Measurements from ENCODE around the gene GPR3. TPM values are rescaled to one million over a fixed set of nuclear protein-coding genes. Genes with fewer than 3 reads are reported as not detected.

The GPR3 gene
- total and polyA plus RNA-seq, 2 donors (not counting 3 experiments of a cell fraction or from before 2014, with no cell fraction given), result 1.8 TPM

DNA sequence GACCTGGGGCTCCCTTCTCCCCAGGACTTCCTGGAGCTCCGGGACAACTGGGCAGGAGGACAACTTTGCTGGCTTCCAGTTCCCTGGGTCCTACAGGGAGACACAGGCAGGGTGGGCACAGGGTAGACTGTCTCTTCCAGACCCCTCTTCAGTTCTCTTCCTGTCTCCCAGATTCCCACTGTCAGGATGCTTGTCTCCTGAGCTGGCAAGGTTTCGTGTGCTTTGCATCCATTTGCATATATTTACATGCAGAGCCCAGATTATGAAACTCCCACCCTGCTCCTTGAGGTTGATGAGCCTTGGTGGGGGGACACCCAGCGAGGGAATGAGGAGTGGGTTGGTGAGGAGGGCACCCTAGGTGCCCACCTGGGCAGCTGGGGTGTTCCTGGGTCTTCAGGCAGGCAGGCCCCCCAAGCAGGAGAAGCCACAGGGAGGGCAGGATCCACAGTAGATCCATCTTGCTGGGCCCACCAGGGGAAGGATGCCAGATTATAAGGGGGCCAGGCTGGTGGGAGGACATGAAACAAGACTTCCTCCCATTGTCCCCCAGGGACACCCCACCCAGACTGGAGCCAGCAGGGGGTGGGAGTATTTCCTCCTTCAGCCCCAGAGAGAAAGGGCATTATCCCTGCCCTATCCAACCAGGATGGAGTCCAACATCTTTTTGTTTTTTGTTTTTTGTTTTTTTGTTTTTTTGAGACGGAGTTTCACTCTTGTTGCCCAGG is 17.9 kb upstream of the GPR3 start, which contains the start of gene FCN3:
Gene FCN3 (minus strand): TSS at position 463 of the 725 bp plus-strand sequence. CDS start 6 bp downstream, at position 457.
- no peak within 1 kb of the TSS for H3K27ac ChIP-seq (ENCODE audit: insufficient read depth, low read depth, low read length)
- no peaks in the 10 kb centered on the region for H3K36me3 ChIP-seq (ENCODE audit: control insufficient read depth in 2 of 2, extremely low read depth in 1 of 2, insufficient read depth in 2 of 2, low read length in 2 of 2)
- H2AFZ ChIP-seq (ENCODE audit: low read depth, low read length), result no peak within 1 kb of the TSS
- TF ChIP-seq POLR2AphosphoS5 (IDR thresholded peaks at IDR 0.05; ENCODE audit: insufficient read depth, low read depth, low read length) (no peak), POLR2A (IDR thresholded peaks at IDR 0.05; ENCODE audit: low read depth, low read length) (no peak), EZH2 (IDR thresholded peaks at IDR 0.05; ENCODE audit: borderline replicate concordance, low read depth, low read length, severe bottlenecking) (no peak), GATA2 (IDR thresholded peaks at IDR 0.05; ENCODE audit: insufficient read depth, insufficient read length, low read depth, low read length) (no peak), JUN (IDR thresholded peaks at IDR 0.05; ENCODE audit: borderline replicate concordance, insufficient read depth, insufficient read length, low read depth) (no peak), MYC (IDR thresholded peaks at IDR 0.05; ENCODE audit: low read depth, low read length) (no peak), FOS (IDR thresholded peaks at IDR 0.05; ENCODE audit: borderline replicate concordance, insufficient read depth, low read length) (no peak)
- TF ChIP-seq, protein P1, sequence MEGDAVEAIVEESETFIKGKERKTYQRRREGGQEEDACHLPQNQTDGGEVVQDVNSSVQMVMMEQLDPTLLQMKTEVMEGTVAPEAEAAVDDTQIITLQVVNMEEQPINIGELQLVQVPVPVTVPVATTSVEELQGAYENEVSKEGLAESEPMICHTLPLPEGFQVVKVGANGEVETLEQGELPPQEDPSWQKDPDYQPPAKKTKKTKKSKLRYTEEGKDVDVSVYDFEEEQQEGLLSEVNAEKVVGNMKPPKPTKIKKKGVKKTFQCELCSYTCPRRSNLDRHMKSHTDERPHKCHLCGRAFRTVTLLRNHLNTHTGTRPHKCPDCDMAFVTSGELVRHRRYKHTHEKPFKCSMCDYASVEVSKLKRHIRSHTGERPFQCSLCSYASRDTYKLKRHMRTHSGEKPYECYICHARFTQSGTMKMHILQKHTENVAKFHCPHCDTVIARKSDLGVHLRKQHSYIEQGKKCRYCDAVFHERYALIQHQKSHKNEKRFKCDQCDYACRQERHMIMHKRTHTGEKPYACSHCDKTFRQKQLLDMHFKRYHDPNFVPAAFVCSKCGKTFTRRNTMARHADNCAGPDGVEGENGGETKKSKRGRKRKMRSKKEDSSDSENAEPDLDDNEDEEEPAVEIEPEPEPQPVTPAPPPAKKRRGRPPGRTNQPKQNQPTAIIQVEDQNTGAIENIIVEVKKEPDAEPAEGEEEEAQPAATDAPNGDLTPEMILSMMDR (IDR thresholded peaks at IDR 0.05; ENCODE audit: extremely low read depth in 1 of 2, insufficient read depth in 1 of 2, low read depth in 1 of 2, low read length in 2 of 2), result no peak
- TF ChIP-seq, protein P2, sequence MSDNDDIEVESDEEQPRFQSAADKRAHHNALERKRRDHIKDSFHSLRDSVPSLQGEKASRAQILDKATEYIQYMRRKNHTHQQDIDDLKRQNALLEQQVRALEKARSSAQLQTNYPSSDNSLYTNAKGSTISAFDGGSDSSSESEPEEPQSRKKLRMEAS (IDR thresholded peaks at IDR 0.05; ENCODE audit: insufficient read depth, insufficient read length), result no peak
- H4K20me1 ChIP-seq (replicated peaks; ENCODE audit: control insufficient read depth, extremely low read depth, insufficient read depth, low read length), result no peaks in the 10 kb centered on the region
- BruUV-seq (replicated peaks), result no TSS peak
- intact Hi-C loops (cut with micrococcal nuclease) (no loop called here), dilution Hi-C loops (cut with MboI; ENCODE audit: extremely low pct_ligation_motif_present, low sequenced_read_pairs) (no loop called here)
- no peak within 1 kb of the TSS for H3K4me2 ChIP-seq (ENCODE audit: insufficient read depth, low read length)
- H3K9ac ChIP-seq (replicated peaks; ENCODE audit: extremely low read depth, insufficient read depth, low read length), result no peak within 1 kb of the TSS
- ChIA-PET POLR2A (no interaction called here), CTCF (interaction anchor here (1.0 to 1.4 kb wide), 4 partner anchors 8 to 25 kb away, joined by 3 to 5 read pairs (median 3); partner anchors contain the start of gene MAP3K6)
- H3K27me3 ChIP-seq (ENCODE audit: control insufficient read depth in 2 of 2, insufficient read depth in 2 of 2, low read length in 2 of 2), result no peaks in the 10 kb centered on the region
- FAIRE-seq (no peak), DNase-seq (ENCODE audit: low read depth, low spot score) (no peak)
- H3K79me2 ChIP-seq (ENCODE audit: control insufficient read depth, insufficient read depth, low read length), result no peaks in the 10 kb centered on the region
- H3K4me3 ChIP-seq (replicated peaks in 1 of 3; ENCODE audit: insufficient read depth in 1 of 3, low read depth in 1 of 3, low read length in 3 of 3), result no peak within 1 kb of the TSS
- no peaks in the 10 kb centered on the region for H3K9me3 ChIP-seq (replicated peaks; ENCODE audit: control insufficient read depth, insufficient read depth, low read length)
- H3K4me1 ChIP-seq (ENCODE audit: control insufficient read depth, extremely low read depth, insufficient read depth, low read length), result no peaks in the 10 kb centered on the region
- no peaks in the 10 kb centered on the region for H3K9me1 ChIP-seq (replicated peaks; ENCODE audit: control insufficient read depth, extremely low read depth, insufficient read depth, low read length)
